Ectodermal cell (in vitro differentiated cells): ENCODE results near the gene TIMM17A.

Experiments used
- H3K27ac ChIP-seq: 2 replicates; pipeline ENCODE4 v1.7.0; 2013; ENCODE audit warnings: mild to moderate bottlenecking, low read depth, low read length; ENCODE audit not compliant: insufficient read depth, poor library complexity, severe bottlenecking
- H3K27me3 ChIP-seq: 2 replicates; pipeline ENCODE4 v1.7.0; 2013; ENCODE audit warnings: mild to moderate bottlenecking, low read length; ENCODE audit not compliant: insufficient read depth, control insufficient read depth, poor library complexity, severe bottlenecking
- H3K36me3 ChIP-seq: one replicate; pipeline ENCODE4 v1.7.0; 2013; ENCODE audit warnings: low read length; ENCODE audit not compliant: control insufficient read depth, insufficient read depth
- H3K4me1 ChIP-seq: one replicate; pipeline ENCODE4 v1.7.0; 2013; ENCODE audit warnings: low read length; ENCODE audit not compliant: control insufficient read depth, insufficient read depth
- H3K4me3 ChIP-seq: 2 replicates; pipeline ENCODE4 v1.7.0; 2013; ENCODE audit warnings: low read depth, low read length, control low read depth; ENCODE audit not compliant: insufficient read depth
- H3K9me3 ChIP-seq: 2 replicates; pipeline ENCODE4 v1.7.0; 2013; ENCODE audit warnings: mild to moderate bottlenecking, low read length, moderate library complexity; ENCODE audit not compliant: control insufficient read depth
- WGBS, 2 experiments: methylation state at CpG; one replicate each; pipeline ENCODE4 v1.1.7; 2013; ENCODE audit warnings: missing lambda C conversion rate in 2 of 2; 5-methylcytosine and 5-hydroxymethylcytosine counted together

The TIMM17A gene

DNA sequence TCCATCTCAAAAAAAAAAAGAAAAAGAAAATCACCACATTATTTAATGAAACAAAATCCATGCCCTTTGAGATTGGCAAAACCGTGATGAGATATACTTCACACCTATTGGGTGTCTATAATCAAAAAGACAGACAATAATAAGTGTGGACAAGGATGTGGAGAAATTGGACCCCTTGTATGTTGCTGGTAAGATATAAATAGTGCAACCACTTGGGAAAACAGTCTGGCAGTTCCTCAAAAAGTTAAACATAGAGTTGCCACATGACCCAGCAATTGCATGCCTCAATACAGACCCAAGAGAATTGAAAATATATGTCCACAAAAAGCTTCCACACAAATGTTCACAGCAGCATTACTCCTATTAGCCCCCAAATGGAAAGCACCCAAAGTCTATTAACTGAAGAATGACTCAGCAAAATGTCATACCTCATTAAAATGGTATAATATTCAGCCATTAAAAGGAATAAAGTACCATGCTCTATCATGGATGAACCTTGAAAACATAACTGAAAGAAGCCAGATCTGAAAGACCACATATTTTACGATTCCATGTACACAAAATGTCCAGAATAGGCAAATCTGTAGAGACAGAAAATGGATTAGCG lies 33.2 kb upstream of the TIMM17A start:
- H3K4me3 ChIP-seq = no peak overlapping the region
- H3K27ac ChIP-seq = no peak overlapping the region
- H3K36me3 ChIP-seq = no peaks in the 10 kb centered on the region
- 95 to 99% methylated on average over 3 of the region's 3 CpGs for WGBS, 2 experiments
- no peaks in the 10 kb centered on the region for H3K9me3 ChIP-seq
- H3K4me1 ChIP-seq = peaks cover 3% of the 10 kb centered on the region
- H3K27me3 ChIP-seq = no peaks in the 10 kb centered on the region

GRCh38 chr1:201925301-201925567 lies 30.1 kb upstream of the TIMM17A start:
- H3K9me3 ChIP-seq = no peaks in the 10 kb centered on the region

GRCh38 chr1:201925981-201926645 lies 29.2 kb upstream of the TIMM17A start:
- H3K36me3 ChIP-seq = no peaks in the 10 kb centered on the region
- 91 to 96% methylated on average over 5 of the region's 5 CpGs for WGBS, 2 experiments
- H3K27ac ChIP-seq = no peak overlapping the region
- H3K4me1 ChIP-seq = no peaks in the 10 kb centered on the region
- H3K27me3 ChIP-seq = no peaks in the 10 kb centered on the region
- no peaks in the 10 kb centered on the region for H3K9me3 ChIP-seq
- H3K4me3 ChIP-seq = no peak overlapping the region

More at GRCh38 chr1:201925301-201925567, 30.1 kb upstream of the TIMM17A start:
- no peak overlapping the region for H3K4me3 ChIP-seq
- no peaks in the 10 kb centered on the region for H3K4me1 ChIP-seq
- no peaks in the 10 kb centered on the region for H3K27me3 ChIP-seq
- 96 to 97% methylated on average over 2 of the region's 2 CpGs for WGBS, 2 experiments
- H3K36me3 ChIP-seq = no peaks in the 10 kb centered on the region
- no peak overlapping the region for H3K27ac ChIP-seq

- no peaks in the 10 kb centered on the region for H3K9me3 ChIP-seq
- no peak overlapping the region for H3K27ac ChIP-seq
- H3K4me3 ChIP-seq = no peak overlapping the region
- no peaks in the 10 kb centered on the region for H3K27me3 ChIP-seq
- WGBS, 2 experiments = 87 to 88% methylated on average over 3 of the region's 3 CpGs
- no peaks in the 10 kb centered on the region for H3K4me1 ChIP-seq
- no peaks in the 10 kb centered on the region for H3K36me3 ChIP-seq
Observed at GRCh38 chr1:201928266-201928665, 27.0 kb upstream of the TIMM17A start.

- Histone ChIP-seq H3K4me1 (no peaks in the 10 kb centered on the region), H3K9me3 (no peaks in the 10 kb centered on the region), H3K4me3 (no peak overlapping the region), H3K27me3 (no peaks in the 10 kb centered on the region), H3K27ac (no peak overlapping the region), H3K36me3 (no peaks in the 10 kb centered on the region)
- 92 to 93% methylated on average over 4 of the region's 4 CpGs for WGBS, 2 experiments
Observed at GRCh38 chr1:201930137-201930536, 25.2 kb upstream of the TIMM17A start.

DNA sequence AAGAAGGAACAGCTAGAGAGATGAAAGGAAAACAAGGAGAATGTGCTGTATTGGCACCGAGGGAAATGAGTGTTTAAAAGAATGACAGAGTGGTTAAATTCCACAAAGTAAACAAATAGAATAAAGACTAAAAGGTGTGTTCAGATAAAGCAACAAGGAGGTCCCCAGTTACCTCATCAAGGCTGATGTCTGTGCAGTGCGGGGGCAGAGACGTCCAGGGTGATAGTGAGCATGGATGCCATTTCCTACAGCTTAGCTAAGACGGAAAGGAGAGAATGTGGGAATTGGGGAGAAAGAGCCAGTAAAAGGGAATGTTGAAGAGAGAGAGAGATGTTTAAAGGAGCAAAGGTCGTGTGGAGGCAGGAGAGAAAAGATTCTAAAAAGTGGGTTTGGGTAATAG lies 24.5 kb upstream of the TIMM17A start:
- H3K36me3 ChIP-seq = no peaks in the 10 kb centered on the region
- H3K4me3 ChIP-seq = no peak overlapping the region
- no peaks in the 10 kb centered on the region for H3K4me1 ChIP-seq
- no peaks in the 10 kb centered on the region for H3K9me3 ChIP-seq
- 89 to 90% methylated on average over 5 of the region's 5 CpGs for WGBS, 2 experiments
- no peaks in the 10 kb centered on the region for H3K27me3 ChIP-seq
- no peak overlapping the region for H3K27ac ChIP-seq

- H3K4me3 ChIP-seq = no peak overlapping the region
- H3K36me3 ChIP-seq = no peaks in the 10 kb centered on the region
- no peak overlapping the region for H3K27ac ChIP-seq
- H3K9me3 ChIP-seq = no peaks in the 10 kb centered on the region
- no peaks in the 10 kb centered on the region for H3K27me3 ChIP-seq
- H3K4me1 ChIP-seq = peaks cover 7% of the 10 kb centered on the region
- 85 to 90% methylated on average over 5 of the region's 5 CpGs for WGBS, 2 experiments
Observed at GRCh38 chr1:201933840-201934430, 21.4 kb upstream of the TIMM17A start.

DNA sequence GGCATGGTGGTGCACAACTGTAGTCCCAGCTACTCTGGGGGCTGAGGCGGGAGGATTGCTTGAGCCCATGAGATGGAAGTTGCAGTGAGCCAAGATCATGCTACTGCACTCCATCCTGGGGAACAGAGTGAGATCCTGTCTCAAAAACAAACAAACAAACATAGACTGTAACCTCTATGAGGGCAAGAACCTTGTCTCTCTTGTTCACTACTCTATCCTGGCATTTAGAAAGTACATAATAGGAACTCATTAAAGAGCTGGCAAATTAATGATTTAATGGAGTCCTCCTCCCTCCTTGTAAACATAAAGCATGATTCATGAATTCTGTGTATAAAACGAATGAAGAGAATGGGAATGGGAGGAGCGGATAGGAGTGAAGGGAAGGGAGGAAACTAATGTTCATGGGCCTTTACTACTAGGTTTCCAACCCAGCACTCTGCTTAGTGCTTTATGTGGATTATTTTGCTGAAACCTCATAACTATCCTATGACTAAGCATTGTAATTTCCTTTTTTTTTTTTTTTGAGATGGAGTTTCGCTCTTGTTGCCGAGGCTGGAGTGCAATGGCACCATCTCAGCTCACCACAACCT lies 17.6 kb upstream of the TIMM17A start:
- Histone ChIP-seq H3K9me3 (no peaks in the 10 kb centered on the region), H3K4me3 (no peak overlapping the region), H3K27me3 (no peaks in the 10 kb centered on the region), H3K36me3 (no peaks in the 10 kb centered on the region), H3K4me1 (peaks cover 25% of the 10 kb centered on the region), H3K27ac (no peak overlapping the region)
- 88 to 91% methylated on average over 4 to 5 of the region's 5 CpGs for WGBS, 2 experiments

DNA sequence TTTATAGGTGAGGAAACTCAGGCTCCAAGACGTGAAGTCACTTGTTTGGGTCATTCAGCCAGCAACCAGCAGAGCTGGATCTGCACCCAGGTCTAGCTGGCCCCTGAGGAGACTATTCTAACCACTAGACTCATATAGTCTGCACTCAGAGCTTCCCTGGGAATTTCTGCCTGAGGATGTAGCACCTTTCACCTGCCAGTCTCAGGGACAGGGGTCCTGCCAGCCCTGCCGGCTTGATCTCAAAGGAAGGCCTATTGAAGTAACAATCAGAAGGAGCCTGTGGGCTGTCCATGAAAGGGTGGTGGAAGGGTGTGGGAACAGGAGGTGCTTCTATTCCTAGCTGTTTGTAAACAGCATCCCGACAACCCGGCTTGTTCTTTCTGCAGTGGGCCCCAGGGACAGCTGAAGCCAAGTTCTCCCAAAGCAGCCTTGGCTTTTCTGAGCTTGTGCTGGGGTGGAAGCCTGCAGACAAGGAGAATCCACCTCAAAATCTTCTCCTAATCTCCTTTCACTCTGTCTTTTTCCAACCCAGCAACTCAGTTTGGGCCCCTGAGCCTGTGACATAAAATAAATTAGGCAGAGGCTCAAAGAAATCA lies 16.8 kb upstream of the TIMM17A start:
- H3K27me3 ChIP-seq = no peaks in the 10 kb centered on the region
- WGBS, 2 experiments = 66 to 67% methylated on average over 4 of the region's 4 CpGs
- no peaks in the 10 kb centered on the region for H3K9me3 ChIP-seq
- no peaks in the 10 kb centered on the region for H3K36me3 ChIP-seq
- H3K4me1 ChIP-seq = peaks cover 29% of the 10 kb centered on the region
- no peak overlapping the region for H3K27ac ChIP-seq
- H3K4me3 ChIP-seq = no peak overlapping the region

DNA sequence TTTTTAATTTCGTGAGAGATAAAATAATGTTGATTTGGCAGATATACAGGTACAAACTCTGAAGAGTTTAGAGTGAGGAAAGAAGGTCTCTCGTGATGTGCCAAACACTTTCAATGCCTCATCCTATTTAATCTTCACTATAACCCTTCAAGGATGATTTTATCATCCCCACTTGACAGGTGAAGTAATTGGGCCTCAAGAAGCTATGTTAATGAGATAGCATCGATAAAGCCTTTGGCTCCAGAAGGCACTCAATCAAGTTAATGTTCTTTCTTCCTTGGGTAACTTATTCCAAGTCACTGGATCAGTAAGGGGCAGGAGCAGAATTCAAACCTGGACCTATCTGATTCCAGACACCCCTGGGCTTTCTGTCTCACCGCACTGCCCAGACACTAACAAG lies 16.2 kb upstream of the TIMM17A start:
- 92 to 93% methylated on average over 2 to 3 of the region's 4 CpGs for WGBS, 2 experiments
- Histone ChIP-seq H3K27me3 (no peaks in the 10 kb centered on the region), H3K4me1 (peaks cover 29% of the 10 kb centered on the region), H3K27ac (no peak overlapping the region), H3K36me3 (no peaks in the 10 kb centered on the region), H3K9me3 (no peaks in the 10 kb centered on the region), H3K4me3 (no peak overlapping the region)
